RWPE2 (cell line): ENCODE data around the gene COA5.

Source experiments
- ATAC-seq: fragments of 200-7000 bp; cut with Tn5 transposase; 3 replicates; pipeline ENCODE4 v1.9.1; 2021; ENCODE audit warnings: low read depth
- DNase-seq: peaks from one replicate; pipeline ENCODE4 v3.0.0-alpha.2; 2020; ENCODE audit warnings: low spot score
- H3K27ac ChIP-seq: fragments of 450-650 bp; 2 replicates; pipeline ENCODE4 v1.5.1; 2017; ENCODE audit warnings: mild to moderate bottlenecking; ENCODE audit not compliant: poor library complexity, severe bottlenecking
- H3K27me3 ChIP-seq: fragments of 250-450 bp; sonication (Bioruptor Pico); 2 replicates; pipeline ENCODE4 v1.5.1; 2021; ENCODE audit warnings: mild to moderate bottlenecking, moderate library complexity; ENCODE audit not compliant: insufficient read depth, poor library complexity, severe bottlenecking
- H3K36me3 ChIP-seq: fragments of 250-450 bp; sonication (Bioruptor Pico); 2 replicates; pipeline ENCODE4 v1.5.1; 2020; ENCODE audit warnings: low read depth, mild to moderate bottlenecking, moderate library complexity
- H3K4me1 ChIP-seq: fragments of 250-450 bp; sonication (Bioruptor Pico); 2 replicates; pipeline ENCODE4 v1.5.1; 2021; ENCODE audit warnings: mild to moderate bottlenecking, moderate library complexity; ENCODE audit not compliant: insufficient read depth, poor library complexity, severe bottlenecking
- H3K4me3 ChIP-seq: fragments of 250-450 bp; sonication (Bioruptor Pico); 2 replicates; pipeline ENCODE4 v1.5.1; 2021; ENCODE audit warnings: mild to moderate bottlenecking, moderate library complexity; ENCODE audit not compliant: severe bottlenecking
- H3K9me3 ChIP-seq: fragments of 250-450 bp; sonication (Bioruptor Pico); 2 replicates; pipeline ENCODE4 v1.5.1; 2021; ENCODE audit warnings: mild to moderate bottlenecking, moderate library complexity; ENCODE audit not compliant: severe bottlenecking
- CTCF ChIP-seq: fragments of 450-650 bp; IDR thresholded peaks from one replicate; pipeline ENCODE4 v1.5.1; 2017; ENCODE audit warnings: mild to moderate bottlenecking, moderate library complexity; ENCODE audit not compliant: poor library complexity, severe bottlenecking

Gene COA5

GRCh38 chr2:98637401-98638147 is 29.3 kb upstream of the COA5 start:
- ATAC-seq (no peak), DNase-seq (no peak)
- Histone ChIP-seq H3K27me3 (no peaks in the 10 kb centered on the region), H3K36me3 (no peaks in the 10 kb centered on the region), H3K9me3 (no peaks in the 10 kb centered on the region), H3K4me1 (no peaks in the 10 kb centered on the region), H3K27ac (no peak overlapping the region), H3K4me3 (no peak overlapping the region)
- TF ChIP-seq CTCF = no peak

GRCh38 chr2:98634406-98635092 is 26.2 kb upstream of the COA5 start:
- H3K9me3 ChIP-seq = no peaks in the 10 kb centered on the region
- no peak overlapping the region for H3K27ac ChIP-seq
- no peak for TF ChIP-seq CTCF
- no peaks in the 10 kb centered on the region for H3K4me1 ChIP-seq
- no peaks in the 10 kb centered on the region for H3K27me3 ChIP-seq
- no peak for DNase-seq
- no peak overlapping the region for H3K4me3 ChIP-seq
- no peak for ATAC-seq
- H3K36me3 ChIP-seq = no peaks in the 10 kb centered on the region

- no peaks in the 10 kb centered on the region for H3K4me1 ChIP-seq
- no peaks in the 10 kb centered on the region for H3K36me3 ChIP-seq
- no peak overlapping the region for H3K4me3 ChIP-seq
- no peak for TF ChIP-seq CTCF
- no peak for DNase-seq
- no peaks in the 10 kb centered on the region for H3K27me3 ChIP-seq
- no peak for ATAC-seq
- no peaks in the 10 kb centered on the region for H3K9me3 ChIP-seq
- H3K27ac ChIP-seq = no peak overlapping the region
These were observed 24.0 kb upstream of the COA5 start for GRCh38 chr2:98632351-98632750.

GRCh38 chr2:98623657-98624056 is 15.3 kb upstream of the COA5 start:
- ATAC-seq = no peak
- Histone ChIP-seq H3K4me1 (no peaks in the 10 kb centered on the region), H3K4me3 (no peak overlapping the region), H3K27ac (no peak overlapping the region), H3K36me3 (no peaks in the 10 kb centered on the region), H3K27me3 (no peaks in the 10 kb centered on the region), H3K9me3 (no peaks in the 10 kb centered on the region)
- no peak for TF ChIP-seq CTCF
- no peak for DNase-seq

GRCh38 chr2:98617149-98617548 is 8.8 kb upstream of the COA5 start:
- no peak for TF ChIP-seq CTCF
- ATAC-seq (no peak), DNase-seq (no peak)
- Histone ChIP-seq H3K27ac (no peak overlapping the region), H3K36me3 (peaks cover 58% of the 10 kb centered on the region), H3K4me3 (no peak overlapping the region), H3K27me3 (no peaks in the 10 kb centered on the region), H3K4me1 (no peaks in the 10 kb centered on the region), H3K9me3 (no peaks in the 10 kb centered on the region)
